ENCODE results near the gene NDUFV3.
A peak's percentile ranks its signal among the peaks of the same experiment; 100 is the strongest.
"Not testable (repeated sequence)": the region's sequence is repeated elsewhere in the genome, so short reads cannot be mapped to it uniquely, and the experiment has no call there.

The NDUFV3 gene

GRCh38 chr21:42887326-42887725, 5.8 kb upstream of the NDUFV3 start:
- 0 out of 2 replicates have a peak, but pooled peaks cover 2% of the 10 kb centered on the region for H3K9me3 ChIP-seq
- no peaks in the 10 kb centered on the region for H3K27me3 ChIP-seq (ENCODE audit: low read depth)
- no peaks in the 10 kb centered on the region for H3K36me3 ChIP-seq (replicated peaks)
- no peak for DNase-seq (ENCODE audit: low spot score in 2 of 2)
- peaks cover 2% of the 10 kb centered on the region for H3K4me1 ChIP-seq
- no peak overlapping the region for H3K4me3 ChIP-seq
- in situ Hi-C loops (cut with MboI; ENCODE audit: low sequenced_read_pairs): no loop called here

- in situ Hi-C loops (cut with MboI; ENCODE audit: low sequenced_read_pairs): no loop called here
- no peak for DNase-seq (ENCODE audit: low spot score in 2 of 2)
- no peaks in the 10 kb centered on the region for H3K9me3 ChIP-seq
- peaks cover 8% of the 10 kb centered on the region for H3K4me1 ChIP-seq
- H3K27me3 ChIP-seq (ENCODE audit: low read depth): no peaks in the 10 kb centered on the region
- peaks cover 22% of the 10 kb centered on the region for H3K36me3 ChIP-seq (replicated peaks)
- peak overlapping the region; percentile 94 for H3K4me3 ChIP-seq
Observed at GRCh38 chr21:42892582-42892930, 553 bp upstream of the NDUFV3 start.

- in situ Hi-C loops (cut with MboI; ENCODE audit: low sequenced_read_pairs): no loop called here
- no peak for DNase-seq (ENCODE audit: low spot score in 2 of 2)
- H3K4me1 ChIP-seq: no peaks in the 10 kb centered on the region
- H3K27me3 ChIP-seq (ENCODE audit: low read depth): no peaks in the 10 kb centered on the region; the same call in 1 of the 2 replicates
- no peak overlapping the region for H3K4me3 ChIP-seq
- H3K9me3 ChIP-seq: no peaks in the 10 kb centered on the region
- H3K36me3 ChIP-seq (replicated peaks): peaks cover 84% of the 10 kb centered on the region
Observed at GRCh38 chr21:42900446-42900845, 7.3 kb downstream of the NDUFV3 start.

- in situ Hi-C loops (cut with MboI; ENCODE audit: low sequenced_read_pairs): no loop called here
- Histone ChIP-seq H3K9me3 (no peaks in the 10 kb centered on the region), H3K36me3 (replicated peaks) (peaks cover 83% of the 10 kb centered on the region), H3K27me3 (ENCODE audit: low read depth) (no peaks in the 10 kb centered on the region; the same call in 1 of the 2 replicates), H3K4me1 (no peaks in the 10 kb centered on the region), H3K4me3 (no peak overlapping the region)
- no peak for DNase-seq (ENCODE audit: low spot score in 2 of 2)
Observed at GRCh38 chr21:42903817-42904216, 10.7 kb downstream of the NDUFV3 start.

- no peaks in the 10 kb centered on the region for H3K4me1 ChIP-seq
- in situ Hi-C loops (cut with MboI; ENCODE audit: low sequenced_read_pairs): no loop called here
- no peaks in the 10 kb centered on the region for H3K9me3 ChIP-seq
- no peak for DNase-seq (ENCODE audit: low spot score in 2 of 2)
- no peaks in the 10 kb centered on the region; the same call in 1 of the 2 replicates for H3K27me3 ChIP-seq (ENCODE audit: low read depth)
- H3K36me3 ChIP-seq (replicated peaks): peaks cover 84% of the 10 kb centered on the region
- H3K4me3 ChIP-seq: no peak overlapping the region
Observed at GRCh38 chr21:42905195-42905594, 12.1 kb downstream of the NDUFV3 start.

GRCh38 chr21:42906233-42906632, 13.1 kb downstream of the NDUFV3 start:
- no peaks in the 10 kb centered on the region; the same call in 1 of the 2 replicates for H3K27me3 ChIP-seq (ENCODE audit: low read depth)
- H3K36me3 ChIP-seq (replicated peaks): peaks cover 79% of the 10 kb centered on the region
- H3K4me1 ChIP-seq: no peaks in the 10 kb centered on the region
- H3K4me3 ChIP-seq: no peak overlapping the region
- in situ Hi-C loops (cut with MboI; ENCODE audit: low sequenced_read_pairs): no loop called here
- no peaks in the 10 kb centered on the region for H3K9me3 ChIP-seq
- DNase-seq (ENCODE audit: low spot score in 2 of 2): no peak

- peaks cover 65% of the 10 kb centered on the region for H3K36me3 ChIP-seq (replicated peaks)
- in situ Hi-C loops (cut with MboI; ENCODE audit: low sequenced_read_pairs): not testable (repeated sequence)
Observed at GRCh38 chr21:42908484-42908883, 15.4 kb downstream of the NDUFV3 start.

GRCh38 chr21:42911920-42912319, 18.8 kb downstream of the NDUFV3 start:
- peaks cover 35% of the 10 kb centered on the region for H3K36me3 ChIP-seq (replicated peaks)
- H3K4me3 ChIP-seq; H3K27me3 ChIP-seq (ENCODE audit: low read depth); in situ Hi-C loops (cut with MboI; ENCODE audit: low sequenced_read_pairs); H3K4me1 ChIP-seq; DNase-seq (ENCODE audit: low spot score in 2 of 2); H3K9me3 ChIP-seq: not testable (repeated sequence)

More at GRCh38 chr21:42908484-42908883, 15.4 kb downstream of the NDUFV3 start:
- not testable (repeated sequence) for H3K4me3 ChIP-seq; H3K4me1 ChIP-seq; H3K9me3 ChIP-seq; DNase-seq (ENCODE audit: low spot score in 2 of 2); H3K27me3 ChIP-seq (ENCODE audit: low read depth)

- no peak for DNase-seq (ENCODE audit: low spot score in 2 of 2)
- in situ Hi-C loops (cut with MboI; ENCODE audit: low sequenced_read_pairs): no loop called here
- H3K9me3 ChIP-seq: no peaks in the 10 kb centered on the region
- H3K36me3 ChIP-seq (replicated peaks): peaks cover 27% of the 10 kb centered on the region
- no peak overlapping the region for H3K4me3 ChIP-seq
- no peaks in the 10 kb centered on the region for H3K4me1 ChIP-seq
- H3K27me3 ChIP-seq (ENCODE audit: low read depth): no peaks in the 10 kb centered on the region
Observed at GRCh38 chr21:42913476-42913875, 20.4 kb downstream of the NDUFV3 start.

- DNase-seq (ENCODE audit: low spot score in 2 of 2): peak in 1 of 2 experiments; percentile 46
- H3K4me1 ChIP-seq: no peaks in the 10 kb centered on the region
- no peak overlapping the region for H3K4me3 ChIP-seq
- in situ Hi-C loops (cut with MboI; ENCODE audit: low sequenced_read_pairs): no loop called here
- no peaks in the 10 kb centered on the region; the same call in 1 of the 2 replicates for H3K36me3 ChIP-seq (replicated peaks)
- no peaks in the 10 kb centered on the region for H3K9me3 ChIP-seq
- no peaks in the 10 kb centered on the region for H3K27me3 ChIP-seq (ENCODE audit: low read depth)
Observed at GRCh38 chr21:42918291-42918690, 25.2 kb downstream of the NDUFV3 start.

- DNase-seq (ENCODE audit: low spot score in 2 of 2): no peak
- H3K27me3 ChIP-seq (ENCODE audit: low read depth): no peaks in the 10 kb centered on the region
- no peaks in the 10 kb centered on the region for H3K9me3 ChIP-seq
- no peak overlapping the region for H3K4me3 ChIP-seq
- in situ Hi-C loops (cut with MboI; ENCODE audit: low sequenced_read_pairs): no loop called here
- H3K36me3 ChIP-seq (replicated peaks): no peaks in the 10 kb centered on the region
- peaks cover 12% of the 10 kb centered on the region for H3K4me1 ChIP-seq
Observed at GRCh38 chr21:42921927-42922326, 28.8 kb downstream of the NDUFV3 start.

- in situ Hi-C loops (cut with MboI; ENCODE audit: low sequenced_read_pairs): no loop called here
- Histone ChIP-seq H3K27me3 (ENCODE audit: low read depth) (no peaks in the 10 kb centered on the region), H3K36me3 (replicated peaks) (no peaks in the 10 kb centered on the region), H3K4me1 (peaks cover 17% of the 10 kb centered on the region), H3K4me3 (no peak overlapping the region), H3K9me3 (no peaks in the 10 kb centered on the region)
- DNase-seq (ENCODE audit: low spot score in 2 of 2): no peak
Observed at GRCh38 chr21:42922918-42923317, 29.8 kb downstream of the NDUFV3 start.

- no peak overlapping the region for H3K4me3 ChIP-seq
- in situ Hi-C loops (cut with MboI; ENCODE audit: low sequenced_read_pairs): no loop called here
- H3K9me3 ChIP-seq: no peaks in the 10 kb centered on the region
- no peaks in the 10 kb centered on the region for H3K27me3 ChIP-seq (ENCODE audit: low read depth)
- H3K36me3 ChIP-seq (replicated peaks): no peaks in the 10 kb centered on the region
- peaks cover 20% of the 10 kb centered on the region for H3K4me1 ChIP-seq
- peak; percentile 92 to 97 for DNase-seq (ENCODE audit: low spot score in 2 of 2)
Observed at GRCh38 chr21:42923553-42924432, 30.7 kb downstream of the NDUFV3 start.

GRCh38 chr21:42924433-42924751, 31.3 kb downstream of the NDUFV3 start:
- in situ Hi-C loops (cut with MboI; ENCODE audit: low sequenced_read_pairs): no loop called here
- Histone ChIP-seq H3K27me3 (ENCODE audit: low read depth) (no peaks in the 10 kb centered on the region), H3K4me3 (no peak overlapping the region), H3K9me3 (no peaks in the 10 kb centered on the region), H3K4me1 (peaks cover 23% of the 10 kb centered on the region), H3K36me3 (replicated peaks) (no peaks in the 10 kb centered on the region)
- no peak for DNase-seq (ENCODE audit: low spot score in 2 of 2)

All from HAP-1 (cell line).